ENCODE results near the gene WSB2.

Gene WSB2

GRCh38 chr12:117986705-117987469, 74.1 kb downstream of the WSB2 start:
- no peak for DNase-seq (ENCODE audit: low read depth)

- DNase-seq (ENCODE audit: low read depth), result no peak
Measured at GRCh38 chr12:117985182-117985581, 75.8 kb downstream of the WSB2 start.

Measured in stimulated activated CD8-positive, alpha-beta memory T cell treated with anti-CD3 and anti-CD28 coated beads, Interleukin-12 subunit alpha, Interleukin-12 subunit beta, amount 100 ng/mL, for 1 hour (primary cell).